ENCODE results near the gene PAK6.

Gene PAK6

DNA sequence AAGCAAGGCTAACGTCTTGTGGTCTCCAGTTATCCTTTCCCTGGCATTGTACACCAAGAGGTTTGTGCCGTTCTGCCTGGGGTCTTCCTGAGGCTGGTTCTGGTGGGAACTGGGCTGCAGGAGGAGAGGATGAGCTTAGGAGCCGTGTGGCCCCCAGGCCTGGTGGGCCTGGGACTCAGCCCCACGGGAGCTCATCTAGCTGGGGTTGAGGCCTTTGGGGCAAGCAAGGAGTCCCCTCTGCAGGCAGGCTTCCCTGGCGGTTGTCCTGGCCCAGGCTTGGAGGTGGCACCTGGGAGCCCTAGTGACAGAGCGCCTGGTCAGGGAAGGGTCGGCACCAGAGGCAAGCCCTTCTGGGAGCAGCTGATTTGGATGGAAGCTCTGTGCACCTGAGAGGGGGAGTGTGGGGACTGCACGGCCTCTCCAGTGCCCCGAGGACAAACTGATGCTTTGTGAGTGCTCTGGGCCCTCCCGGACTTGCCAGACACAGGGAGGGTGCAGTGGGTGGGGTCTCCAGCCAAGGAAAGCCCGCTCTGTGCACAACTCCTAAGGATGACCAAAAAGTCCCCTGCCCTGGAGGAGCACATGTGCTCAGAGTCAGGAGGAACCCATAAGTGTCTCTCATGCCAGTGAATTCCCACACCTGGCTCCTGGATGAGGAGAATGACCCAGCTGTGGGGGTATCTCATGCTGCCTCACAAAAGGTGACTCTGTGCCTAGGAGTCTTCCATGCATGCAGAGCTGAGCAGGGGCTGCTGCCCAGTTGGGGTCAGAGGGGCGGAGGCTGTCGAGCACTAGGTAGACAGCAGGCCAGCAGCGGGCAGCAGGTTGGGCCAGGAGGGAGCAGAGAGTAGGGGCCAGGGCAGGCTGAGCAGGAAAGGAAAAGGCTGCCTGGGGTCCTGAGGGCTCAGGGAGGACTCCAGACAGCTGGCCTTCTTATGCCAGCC, 2.7 kb downstream of the PAK6 start:
- DNase-seq = no peak

DNA sequence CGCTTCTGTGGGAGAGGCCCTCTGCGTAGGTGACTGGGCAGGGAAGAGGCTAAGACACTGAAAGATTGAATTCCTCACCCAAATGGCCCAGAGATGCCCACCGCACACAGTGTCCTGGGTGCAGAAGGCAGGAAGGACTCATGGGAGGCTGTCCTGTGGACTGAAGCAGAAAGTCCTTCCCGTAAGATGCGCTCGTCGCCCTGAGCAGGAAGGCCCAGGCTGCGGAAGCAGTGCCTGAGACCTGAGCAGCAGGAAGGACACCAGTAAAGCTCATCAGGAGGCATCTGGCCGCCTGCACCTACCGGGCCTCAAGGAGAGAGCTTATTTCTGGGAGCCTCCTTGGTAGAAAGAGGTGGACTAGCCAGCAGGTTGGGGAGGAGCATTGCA, 3.3 kb downstream of the PAK6 start:
- DNase-seq = no peak

GRCh38 chr15:40242601-40243000, 3.7 kb downstream of the PAK6 start:
- DNase-seq = no peak

- no peak for DNase-seq
These were observed 4.4 kb downstream of the PAK6 start for GRCh38 chr15:40243126-40243810.

DNA sequence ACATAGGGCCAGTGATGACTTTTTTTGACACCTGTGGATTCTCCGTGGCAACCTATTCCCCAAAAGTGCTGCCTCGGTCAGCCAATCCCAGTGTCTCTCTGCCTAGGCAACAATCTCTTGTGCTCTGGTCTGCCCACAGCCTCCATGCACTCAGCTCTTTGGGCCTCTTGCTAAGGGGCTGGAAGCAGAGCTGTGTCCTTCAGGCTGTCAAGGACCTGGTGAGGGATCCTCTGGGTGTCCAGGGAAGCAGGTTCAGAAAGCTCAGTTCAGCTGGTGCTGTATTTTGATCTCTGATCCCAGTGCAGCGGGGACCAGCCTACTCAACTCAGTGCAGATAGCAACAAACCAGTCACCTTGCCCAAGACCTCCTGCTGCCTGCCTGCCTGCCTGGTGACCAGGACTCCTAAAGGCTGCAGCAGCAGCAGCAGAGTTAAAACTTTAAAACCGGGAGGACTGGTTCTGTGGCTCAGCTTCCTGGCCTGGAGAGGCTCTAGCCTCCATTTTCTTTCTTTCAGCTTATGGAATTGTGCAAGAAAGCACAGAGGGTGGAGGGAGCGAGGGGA, 6.2 kb downstream of the PAK6 start:
- peak; percentile 77 for DNase-seq

GRCh38 chr15:40245666-40246450, 7.0 kb downstream of the PAK6 start:
- DNase-seq = no peak

DNA sequence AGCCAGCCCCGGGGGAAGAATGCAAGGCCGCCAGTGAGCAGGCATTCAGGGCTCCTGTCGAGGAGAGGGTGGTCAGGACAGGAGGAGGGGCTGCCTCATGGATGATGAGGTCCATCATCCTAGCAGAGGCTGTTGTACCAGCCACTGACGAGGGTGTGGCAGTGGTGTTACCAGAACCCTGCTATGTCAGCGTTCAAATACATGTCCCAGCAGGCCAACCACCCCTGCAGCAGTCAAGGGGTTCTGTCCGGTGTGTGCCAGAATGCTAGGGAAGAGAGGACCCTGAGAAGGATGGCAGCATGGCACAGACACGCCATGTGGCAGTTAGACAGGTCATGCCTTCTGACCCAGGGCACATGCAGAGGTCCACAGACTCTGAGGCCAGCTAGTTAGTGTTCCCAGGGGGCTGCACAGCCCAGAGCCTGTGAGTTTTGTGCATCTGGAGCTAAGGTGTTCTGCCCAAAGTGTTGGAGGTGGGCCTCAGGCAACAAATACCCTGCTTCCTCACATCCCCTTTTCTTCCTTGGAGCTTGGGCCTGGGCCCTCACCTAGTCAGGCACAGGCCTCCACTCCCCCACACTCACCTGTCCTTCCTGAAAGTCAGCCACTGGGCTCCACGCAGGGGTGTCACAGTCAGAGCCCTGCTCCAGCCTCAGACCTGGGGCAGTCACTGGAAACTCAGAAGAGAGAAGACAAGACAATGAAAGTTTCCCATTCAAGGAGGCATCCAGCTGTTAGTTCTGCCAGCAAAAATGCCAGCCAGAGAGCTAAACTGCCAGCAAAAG, 7.8 kb downstream of the PAK6 start:
- no peak for DNase-seq

DNA sequence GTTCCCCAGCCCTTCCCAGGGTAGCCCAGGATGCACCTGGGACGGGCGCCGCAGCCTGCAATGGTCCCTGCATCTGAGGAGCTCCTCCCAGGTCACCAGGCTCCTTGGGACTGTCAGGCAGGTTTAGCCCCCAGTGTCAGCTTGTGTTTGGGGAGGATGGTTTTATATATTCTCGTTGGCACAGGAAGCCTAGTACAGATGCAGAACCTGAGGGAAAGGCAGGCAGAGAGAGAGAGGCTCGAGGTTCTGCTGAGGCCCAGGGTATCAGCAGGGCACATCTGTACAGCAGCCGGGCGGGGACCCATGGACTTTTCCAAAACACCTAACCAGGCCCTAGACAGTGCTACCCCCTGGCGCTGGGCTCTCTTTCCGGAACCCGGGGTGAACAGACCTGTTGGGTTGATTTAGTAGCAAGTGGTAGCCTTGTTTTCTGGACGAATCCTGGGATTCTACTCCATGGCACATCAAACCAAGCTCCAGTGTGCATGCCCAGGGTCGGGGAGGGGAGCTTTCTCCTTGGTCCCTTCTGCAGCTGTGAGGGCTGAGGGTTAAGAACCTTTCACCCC, 8.6 kb downstream of the PAK6 start:
- DNase-seq = no peak

DNA sequence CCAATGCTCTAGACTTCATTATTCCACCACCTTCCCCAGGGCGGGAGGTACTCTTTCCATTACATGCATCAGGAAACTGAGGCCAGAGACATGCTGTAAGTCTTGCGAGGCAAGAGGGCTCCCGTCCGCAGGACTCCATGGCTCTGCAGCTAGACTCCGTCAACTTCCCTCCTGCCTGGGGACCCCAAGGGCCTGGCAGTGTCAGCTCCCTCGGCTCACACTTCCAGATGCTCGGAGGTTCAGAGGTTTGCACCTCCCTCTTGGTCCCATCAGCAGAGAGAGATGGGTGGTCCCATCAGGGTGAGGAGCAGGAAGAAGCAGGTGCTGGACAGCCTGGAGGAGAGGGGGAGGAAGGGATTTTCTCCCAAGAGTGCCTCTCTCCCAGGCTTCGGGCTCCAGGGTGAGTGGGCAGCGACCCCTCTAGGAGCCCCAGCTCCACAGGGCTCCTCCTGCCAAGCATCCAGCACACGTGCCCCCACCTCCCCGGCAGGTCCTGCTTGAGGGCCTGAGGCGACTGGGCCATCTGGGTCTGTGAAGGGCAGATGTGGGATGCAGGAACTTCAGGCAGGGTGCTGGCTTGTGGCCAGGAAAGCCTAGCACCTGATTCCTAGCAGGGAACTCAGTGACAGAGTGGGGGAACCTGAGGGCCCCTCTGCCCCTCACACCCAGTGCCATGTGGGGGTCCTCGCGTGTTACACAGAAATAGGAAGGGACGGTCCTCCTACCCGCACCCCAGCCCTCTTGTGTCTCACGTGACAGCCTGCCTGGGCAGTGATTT, 9.3 kb downstream of the PAK6 start:
- no peak for DNase-seq

DNA sequence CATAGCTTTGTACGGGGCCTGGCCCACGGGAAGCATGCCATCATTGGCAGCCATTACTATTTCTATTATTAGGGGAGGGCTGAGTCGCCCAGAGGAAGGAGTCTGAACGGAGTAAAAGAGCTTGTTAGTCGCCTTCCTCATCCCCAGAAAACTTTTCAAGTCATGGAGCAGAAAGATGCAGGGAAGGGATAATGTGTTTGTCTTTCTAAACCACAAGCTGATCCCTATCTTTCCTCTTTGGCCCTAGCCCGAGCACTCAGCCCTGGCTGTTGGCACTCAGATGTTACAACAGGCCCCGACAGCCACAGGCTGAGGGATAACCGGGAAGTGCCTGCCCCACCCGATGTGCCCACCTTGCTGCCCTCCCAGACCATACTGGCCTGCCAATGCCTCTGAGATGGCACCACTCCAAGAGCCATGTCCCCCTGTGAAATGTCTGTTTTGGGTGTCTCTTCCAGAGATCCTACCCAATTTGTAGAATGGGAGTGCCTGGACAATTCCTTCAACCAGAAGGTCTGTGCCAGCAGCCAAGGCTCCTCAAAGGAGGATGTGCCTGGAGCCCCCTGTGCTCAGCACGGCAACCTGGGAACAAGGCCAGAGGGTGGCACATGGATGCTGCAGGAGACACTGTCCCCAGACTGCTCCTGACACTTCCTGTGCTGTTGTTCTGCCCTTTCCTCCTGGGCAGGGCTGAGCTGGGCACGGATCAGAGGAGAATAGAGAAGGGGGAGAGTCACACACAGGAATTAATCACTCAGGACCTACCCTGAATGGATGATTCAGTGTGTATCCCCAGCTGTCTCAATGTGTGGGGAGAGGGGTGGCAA, 10.8 kb downstream of the PAK6 start:
- no peak for DNase-seq

DNA sequence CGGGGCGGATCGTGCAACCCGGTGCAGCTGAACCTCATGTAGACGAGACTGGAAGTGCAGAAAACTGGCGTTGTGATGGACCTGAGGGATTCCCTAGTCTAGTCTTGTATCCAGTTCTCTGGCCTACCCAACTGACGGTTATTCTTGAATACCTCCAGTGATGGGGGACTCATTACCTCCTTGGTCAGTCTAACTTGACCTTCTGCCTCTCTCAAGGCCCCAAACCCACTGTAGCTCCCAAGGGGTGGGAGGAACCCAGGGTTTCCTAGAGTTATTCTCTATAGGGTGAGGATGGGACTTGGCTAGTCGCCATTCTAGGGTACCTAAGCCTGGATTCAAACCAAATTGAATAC, 11.4 kb downstream of the PAK6 start:
- DNase-seq = no peak

- no peak for DNase-seq
These were observed 12.1 kb downstream of the PAK6 start for GRCh38 chr15:40250771-40251483.

GRCh38 chr15:40251486-40252140, 12.8 kb downstream of the PAK6 start:
- no peak for DNase-seq

GRCh38 chr15:40252141-40252437, 13.2 kb downstream of the PAK6 start:
- no peak for DNase-seq

DNA sequence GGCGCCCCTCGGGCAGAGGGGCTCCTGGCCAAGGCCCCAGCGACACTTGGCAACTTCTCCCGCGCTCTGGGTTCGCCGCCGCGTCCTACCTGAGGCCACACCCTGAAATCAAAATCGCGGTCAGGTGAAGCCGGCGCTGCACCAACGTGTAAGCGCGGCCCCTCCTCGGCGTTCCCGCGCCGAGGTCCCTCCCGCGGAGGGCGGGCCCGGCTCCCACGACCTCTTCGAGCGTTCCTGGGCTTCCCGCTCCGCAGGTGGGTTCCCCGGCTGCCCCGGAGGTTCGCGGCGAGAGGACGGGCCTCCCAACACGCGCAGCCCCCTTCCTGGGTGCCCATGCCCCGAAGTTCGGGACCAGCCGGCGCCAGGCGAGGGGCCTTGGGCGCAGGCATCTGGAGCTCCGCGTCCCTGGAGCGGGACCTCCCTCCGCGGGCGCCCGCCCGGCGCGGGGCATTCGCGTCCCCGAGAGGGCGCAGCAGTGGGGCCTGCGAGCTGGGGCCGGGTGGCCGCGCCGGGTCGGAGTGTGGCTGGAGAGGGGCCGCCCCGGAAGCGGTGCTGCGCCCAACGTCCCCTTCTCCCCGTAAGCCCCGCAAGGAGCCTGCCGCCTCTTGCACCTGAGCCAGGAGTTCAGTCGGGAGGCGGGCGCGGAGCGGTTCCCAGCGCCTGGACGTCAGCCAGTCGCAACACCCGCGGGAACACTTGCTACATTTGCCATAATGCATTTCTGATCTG, 13.7 kb downstream of the PAK6 start:
- DNase-seq = peak; percentile 20

GRCh38 chr15:40253167-40253790, 14.4 kb downstream of the PAK6 start:
- no peak for DNase-seq

DNA sequence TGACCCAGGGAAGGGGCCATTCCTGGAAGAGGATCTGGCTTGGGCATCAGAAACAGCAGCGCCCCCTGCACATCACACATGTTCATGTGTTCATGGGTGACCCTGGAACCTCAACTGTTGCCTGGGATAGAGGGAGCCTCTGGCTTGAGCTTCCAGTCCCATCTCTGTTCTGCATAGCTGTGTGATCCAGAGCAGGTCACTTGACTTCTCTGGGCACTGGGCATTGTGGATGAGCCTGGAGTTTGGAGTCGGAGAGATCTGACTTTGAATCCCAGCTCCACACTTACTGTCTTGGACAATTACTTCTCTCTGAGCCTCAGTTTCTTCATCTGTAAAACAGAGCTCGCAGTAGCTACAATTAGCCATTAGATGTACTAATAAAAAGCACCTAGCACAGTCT, 15.6 kb downstream of the PAK6 start:
- DNase-seq = no peak

- no peak for DNase-seq
These were observed 16.2 kb downstream of the PAK6 start for GRCh38 chr15:40255033-40255432.
